Measurements from ENCODE around the gene CXCL3.

- TF ChIP-seq CTCF (IDR thresholded peaks at IDR 0.05), result no peak
- no peak for TF ChIP-seq POLR2AphosphoS5 (IDR thresholded peaks at IDR 0.05)
- TF ChIP-seq POLR2A (IDR thresholded peaks at IDR 0.05), result no peak
Observed at GRCh38 chr4:73991742-73992000, 46.8 kb downstream of the CXCL3 start.
